ENCODE data around the gene TMEM53. TPM values are rescaled to one million over a fixed set of nuclear protein-coding genes. Genes with fewer than 3 reads are reported as not detected.

Gene TMEM53
- total RNA-seq, 1 experiment from 2014 or later = 10.9 TPM

GRCh38 chr1:44628962-44629756 is 45.1 kb downstream of the TMEM53 start:
- Mint-ChIP-seq H3K9me3 (ENCODE audit: low read depth, unreplicated experiment) (no peaks in the 10 kb centered on the region), H3K4me1 (ENCODE audit: low read depth, unreplicated experiment) (peaks cover 9% of the 10 kb centered on the region), H3K36me3 (ENCODE audit: insufficient read depth, unreplicated experiment) (peaks cover 36% of the 10 kb centered on the region), H3K27ac (ENCODE audit: unreplicated experiment) (no peak overlapping the region), H3K4me3 (ENCODE audit: low read depth, unreplicated experiment) (no peak overlapping the region), H3K27me3 (ENCODE audit: unreplicated experiment) (peaks cover 17% of the 10 kb centered on the region)
- BruUV-seq (replicated peaks) = no TSS peak
- CTCF ChIA-PET = interaction anchor here (0.8 to 0.9 kb wide), 2 partner anchors 17 to 32 kb away, joined by 3 to 4 read pairs; no protein-coding TSS in a partner anchor
- DNase-seq = no peak
- TF ChIP-seq CTCF (IDR thresholded peaks at IDR 0.05; ENCODE audit: unreplicated experiment) = no peak
- intact Hi-C loops (cut with micrococcal nuclease; ENCODE audit: unreplicated experiment) = no loop called here

- CTCF ChIA-PET = no interaction called here
- intact Hi-C loops (cut with micrococcal nuclease; ENCODE audit: unreplicated experiment) = no loop called here
- BruUV-seq (replicated peaks) = no TSS peak
- Mint-ChIP-seq H3K9me3 (ENCODE audit: low read depth, unreplicated experiment) (no peaks in the 10 kb centered on the region), H3K4me1 (ENCODE audit: low read depth, unreplicated experiment) (peaks cover 2% of the 10 kb centered on the region), H3K36me3 (ENCODE audit: insufficient read depth, unreplicated experiment) (peaks cover under 1% of the 10 kb centered on the region), H3K4me3 (ENCODE audit: low read depth, unreplicated experiment) (no peak overlapping the region), H3K27ac (ENCODE audit: unreplicated experiment) (no peak overlapping the region), H3K27me3 (ENCODE audit: unreplicated experiment) (peaks cover 51% of the 10 kb centered on the region)
- no peak for TF ChIP-seq CTCF (IDR thresholded peaks at IDR 0.05; ENCODE audit: unreplicated experiment)
- DNase-seq = no peak
These were observed 48.9 kb downstream of the TMEM53 start for GRCh38 chr1:44625348-44625747.

GRCh38 chr1:44624268-44624901 is 49.9 kb downstream of the TMEM53 start:
- DNase-seq = no peak
- H3K4me1 Mint-ChIP-seq (ENCODE audit: low read depth, unreplicated experiment) = peaks cover 6% of the 10 kb centered on the region
- H3K27ac Mint-ChIP-seq (ENCODE audit: unreplicated experiment) = no peak overlapping the region
- intact Hi-C loops (cut with micrococcal nuclease; ENCODE audit: unreplicated experiment) = no loop called here
- peaks cover 59% of the 10 kb centered on the region for H3K27me3 Mint-ChIP-seq (ENCODE audit: unreplicated experiment)
- no peaks in the 10 kb centered on the region for H3K9me3 Mint-ChIP-seq (ENCODE audit: low read depth, unreplicated experiment)
- H3K4me3 Mint-ChIP-seq (ENCODE audit: low read depth, unreplicated experiment) = no peak overlapping the region
- no peak for TF ChIP-seq CTCF (IDR thresholded peaks at IDR 0.05; ENCODE audit: unreplicated experiment)
- CTCF ChIA-PET = no interaction called here
- BruUV-seq (replicated peaks) = no TSS peak
- H3K36me3 Mint-ChIP-seq (ENCODE audit: insufficient read depth, unreplicated experiment) = no peaks in the 10 kb centered on the region

GRCh38 chr1:44621841-44622286 is 52.4 kb downstream of the TMEM53 start:
- Mint-ChIP-seq H3K4me1 (ENCODE audit: low read depth, unreplicated experiment) (peaks cover 14% of the 10 kb centered on the region), H3K27ac (ENCODE audit: unreplicated experiment) (no peak overlapping the region), H3K27me3 (ENCODE audit: unreplicated experiment) (peaks cover 84% of the 10 kb centered on the region), H3K9me3 (ENCODE audit: low read depth, unreplicated experiment) (no peaks in the 10 kb centered on the region), H3K4me3 (ENCODE audit: low read depth, unreplicated experiment) (no peak overlapping the region), H3K36me3 (ENCODE audit: insufficient read depth, unreplicated experiment) (no peaks in the 10 kb centered on the region)
- no peak for DNase-seq
- intact Hi-C loops (cut with micrococcal nuclease; ENCODE audit: unreplicated experiment) = no loop called here
- CTCF ChIA-PET = interaction anchor here (0.6 kb wide), 1 partner anchor 44 kb away, joined by 6 read pairs; no protein-coding TSS in a partner anchor
- BruUV-seq (replicated peaks) = no TSS peak
- no peak for TF ChIP-seq CTCF (IDR thresholded peaks at IDR 0.05; ENCODE audit: unreplicated experiment)

All from Calu3 (cell line).